Sigmoid colon (tissue), 7 donors: ENCODE results near the gene XPNPEP1. TPM values are rescaled to one million over a fixed set of nuclear protein-coding genes. Genes with fewer than 3 reads are reported as not detected.

Experiments used
- DNase-seq: peaks from one replicate; pipeline ENCODE4 v3.0.0-alpha.2; 2019
- H3K27ac ChIP-seq, 4 donors: fragments of 200-600 bp; sonication (generic); one replicate each; pipeline ENCODE4 v1.5.1; 2016 to 2019; ENCODE audit warnings: mild to moderate bottlenecking in 1 of 4
- H3K27me3 ChIP-seq, 3 donors: fragments of 200-600 bp; sonication (generic); one replicate each; pipeline ENCODE4 v1.5.1; 2019; ENCODE audit warnings: mild to moderate bottlenecking in 1 of 3
- H3K36me3 ChIP-seq, 4 donors: fragments of 200-600 bp; sonication (generic); one replicate each; pipeline ENCODE4 v1.5.1; 2016 to 2019
- H3K4me1 ChIP-seq, 4 donors: fragments of 200-600 bp; sonication (generic); one replicate each; pipeline ENCODE4 v1.5.1; 2017 to 2019
- H3K4me3 ChIP-seq, 4 donors: fragments of 200-600 bp; sonication (generic); one replicate each; pipeline ENCODE4 v1.5.1; 2017 to 2019; ENCODE audit warnings: mild to moderate bottlenecking in 2 of 4, moderate library complexity in 1 of 4
- H3K9me3 ChIP-seq, 4 donors: fragments of 200-600 bp in 3 of 4; sonication (generic) in 3 of 4; one replicate each; pipeline versions ENCODE4 v1.5.1 to v1.6.1; 2013 to 2019
- CTCF ChIP-seq, 4 experiments: fragments of 450-650 bp in 3 of 4; fragments of 200-600 bp in 1 of 4; IDR thresholded peaks; one replicate each; pipeline ENCODE4 v1.5.1; 2016 to 2019; ENCODE audit warnings: antibody characterized with exemption in 4 of 4, mild to moderate bottlenecking in 3 of 4, moderate library complexity in 2 of 4
- EP300 ChIP-seq, 4 donors: sonication (generic); formaldehyde crosslinking; IDR thresholded peaks; one replicate each; pipeline ENCODE4 v1.6.1; 2017; ENCODE audit warnings: antibody characterized with exemption in 4 of 4
- POLR2A ChIP-seq, 2 donors: fragments of 450-650 bp; IDR thresholded peaks; one replicate each; pipeline ENCODE4 v1.6.1; 2016; ENCODE audit warnings: antibody characterized with exemption in 2 of 2, mild to moderate bottlenecking in 2 of 2, moderate library complexity in 2 of 2
- POLR2AphosphoS5 ChIP-seq, 4 donors: sonication (generic); formaldehyde crosslinking; IDR thresholded peaks; one replicate each; pipeline ENCODE4 v1.6.1; 2017; ENCODE audit warnings: antibody characterized with exemption in 4 of 4
- WGBS, 2 donors: extraction: QIAGEN DNeasy Blood & Tissue Kit; methylation state at CpG; one replicate each; pipeline ENCODE4 v1.1.7; 2013; 5-methylcytosine and 5-hydroxymethylcytosine counted together
- intact Hi-C: fragments of 100-400 bp; cut with DNase I; formaldehyde crosslinking; loops from one replicate; pipeline ENCODE4 v1.15.1; 2023
- polyA plus RNA-seq, 3 donors: library from polyadenylated mRNA; stranded (reverse); fragments of 200-250 nt; gene quantifications; one replicate each; pipeline ENCODE4 v1.2.3, GENCODE V29; 2013
- total RNA-seq, 4 donors: library from RNA; depleted of rRNA; stranded (reverse); fragments of >200 nt; gene quantifications; one replicate each; pipeline ENCODE4 v1.1.0, GENCODE V29; 2016
- donor health status: healthy with polysubstance abuse.
- donor health status: Bipolar disorder and iron deficiency.
- donor health status: healthy.

Gene XPNPEP1
- total and polyA plus RNA-seq, 7 donors: 37.5 to 59.1 (median 55.6) TPM

GRCh38 chr10:109944613-109945012 is 21.3 kb upstream of the XPNPEP1 start:
- no peaks in the 10 kb centered on the region for H3K27me3 ChIP-seq
- no peak overlapping the region for H3K4me3 ChIP-seq
- no peak overlapping the region for H3K27ac ChIP-seq
- TF ChIP-seq POLR2A (IDR thresholded peaks at IDR 0.05) (no peak), EP300 (IDR thresholded peaks at IDR 0.05) (no peak), CTCF (IDR thresholded peaks at IDR 0.05) (no peak), POLR2AphosphoS5 (IDR thresholded peaks at IDR 0.05) (no peak)
- 76 to 77% methylated on average over 1 of the region's 1 CpG for WGBS, 2 donors
- H3K4me1 ChIP-seq: no peaks in the 10 kb centered on the region
- intact Hi-C loops: no loop called here
- no peaks in the 10 kb centered on the region for H3K9me3 ChIP-seq
- no peak for DNase-seq
- H3K36me3 ChIP-seq: no peaks in the 10 kb centered on the region

- no peak for DNase-seq
- no peak for TF ChIP-seq EP300 (IDR thresholded peaks at IDR 0.05)
- TF ChIP-seq POLR2A (IDR thresholded peaks at IDR 0.05): no peak
- TF ChIP-seq CTCF (IDR thresholded peaks at IDR 0.05): no peak
- no peak for TF ChIP-seq POLR2AphosphoS5 (IDR thresholded peaks at IDR 0.05)
- WGBS, 2 donors: 81 to 90% methylated on average over 4 of the region's 4 CpGs
- H3K27me3 ChIP-seq: no peaks in the 10 kb centered on the region
- no peaks in the 10 kb centered on the region for H3K9me3 ChIP-seq
- no peaks in the 10 kb centered on the region for H3K36me3 ChIP-seq
- no peak overlapping the region for H3K4me3 ChIP-seq
- no peaks in the 10 kb centered on the region for H3K4me1 ChIP-seq
- H3K27ac ChIP-seq: no peak overlapping the region
- intact Hi-C loops: no loop called here
These were observed 18.0 kb upstream of the XPNPEP1 start for GRCh38 chr10:109941236-109941862.

- H3K4me1 ChIP-seq: no peaks in the 10 kb centered on the region
- H3K36me3 ChIP-seq: no peaks in the 10 kb centered on the region
- H3K27ac ChIP-seq: no peak overlapping the region
- intact Hi-C loops: no loop called here
- 94 to 97% methylated on average over 3 of the region's 3 CpGs for WGBS, 2 donors
- H3K27me3 ChIP-seq: no peaks in the 10 kb centered on the region
- TF ChIP-seq POLR2A (IDR thresholded peaks at IDR 0.05) (no peak), CTCF (IDR thresholded peaks at IDR 0.05) (no peak)
- no peak overlapping the region for H3K4me3 ChIP-seq
- no peaks in the 10 kb centered on the region for H3K9me3 ChIP-seq
- no peak for DNase-seq
These were observed 17.2 kb upstream of the XPNPEP1 start for GRCh38 chr10:109940553-109940952.

GRCh38 chr10:109940117-109940516 is 16.8 kb upstream of the XPNPEP1 start:
- no peak overlapping the region for H3K27ac ChIP-seq
- TF ChIP-seq EP300 (IDR thresholded peaks at IDR 0.05) (no peak), POLR2A (IDR thresholded peaks at IDR 0.05) (no peak), CTCF (IDR thresholded peaks at IDR 0.05) (no peak), POLR2AphosphoS5 (IDR thresholded peaks at IDR 0.05) (no peak)
- H3K36me3 ChIP-seq: no peaks in the 10 kb centered on the region
- DNase-seq: no peak
- no peaks in the 10 kb centered on the region for H3K9me3 ChIP-seq
- 87 to 94% methylated on average over 1 of the region's 1 CpG for WGBS, 2 donors
- H3K27me3 ChIP-seq: no peaks in the 10 kb centered on the region
- intact Hi-C loops: no loop called here
- peaks cover 0 to 3% (median 0%) of the 10 kb centered on the region in 4 donors for H3K4me1 ChIP-seq
- no peak overlapping the region for H3K4me3 ChIP-seq
